Chondrocyte (in vitro differentiated cells): ENCODE results near the gene CD200. TPM values are rescaled to one million over a fixed set of nuclear protein-coding genes. Genes with fewer than 3 reads are reported as not detected.

Experiments used
- DNase-seq: peaks from one replicate; pipeline ENCODE4 v3.0.0; 2021; ENCODE audit warnings: mixed read lengths, low spot score
- H3K27ac Mint-ChIP-seq: one replicate; pipeline ENCODE4 v1.8.0; 2021; ENCODE audit warnings: mild to moderate bottlenecking, moderate library complexity, mixed read lengths; ENCODE audit not compliant: unreplicated experiment
- H3K27me3 Mint-ChIP-seq: 2 replicates; pipeline ENCODE4 v1.8.0; 2021; ENCODE audit warnings: low read depth, mixed read lengths
- H3K36me3 Mint-ChIP-seq: 2 replicates; pipeline ENCODE4 v1.8.0; 2021; ENCODE audit warnings: low read depth, mixed read lengths
- H3K4me1 Mint-ChIP-seq: 2 replicates; pipeline ENCODE4 v1.8.0; 2021; ENCODE audit warnings: low read depth, mild to moderate bottlenecking, mixed read lengths
- H3K4me3 Mint-ChIP-seq: one replicate; pipeline ENCODE4 v1.8.0; 2021; ENCODE audit warnings: mild to moderate bottlenecking, moderate library complexity, mixed read lengths; ENCODE audit not compliant: unreplicated experiment
- H3K9me3 Mint-ChIP-seq: 2 replicates; pipeline ENCODE4 v1.8.0; 2021; ENCODE audit warnings: low read depth, mixed read lengths
- CTCF ChIP-seq: fragments of 200-600 bp; sonication (generic); IDR thresholded peaks from 2 replicates; pipeline ENCODE4 v1.5.0; 2021; ENCODE audit warnings: antibody characterized with exemption, mild to moderate bottlenecking, moderate library complexity
- total RNA-seq: library from RNA; stranded (reverse); gene quantifications from 3 replicates; pipeline ENCODE4 v1.2.1, GENCODE V29; 2021

The CD200 gene
- total RNA-seq, 1 donor from 2014 or later: 1.7 TPM

- Mint-ChIP-seq H3K9me3 (no peaks in the 10 kb centered on the region), H3K36me3 (no peaks in the 10 kb centered on the region), H3K27ac (no peak overlapping the region), H3K27me3 (no peaks in the 10 kb centered on the region), H3K4me3 (no peak overlapping the region), H3K4me1 (no peaks in the 10 kb centered on the region)
- peak; percentile 53 for DNase-seq
- TF ChIP-seq CTCF: no peak
These were observed 30.7 kb upstream of the CD200 start for GRCh38 chr3:112302150-112302830.

GRCh38 chr3:112302881-112303763, 29.8 kb upstream of the CD200 start:
- H3K27me3 Mint-ChIP-seq: no peaks in the 10 kb centered on the region
- TF ChIP-seq CTCF: no peak
- no peak for DNase-seq
- H3K9me3 Mint-ChIP-seq: no peaks in the 10 kb centered on the region
- no peaks in the 10 kb centered on the region for H3K36me3 Mint-ChIP-seq
- H3K4me3 Mint-ChIP-seq: no peak overlapping the region
- H3K27ac Mint-ChIP-seq: no peak overlapping the region
- no peaks in the 10 kb centered on the region for H3K4me1 Mint-ChIP-seq

- no peaks in the 10 kb centered on the region for H3K36me3 Mint-ChIP-seq
- H3K4me3 Mint-ChIP-seq: no peak overlapping the region
- no peak for TF ChIP-seq CTCF
- no peaks in the 10 kb centered on the region for H3K9me3 Mint-ChIP-seq
- H3K4me1 Mint-ChIP-seq: no peaks in the 10 kb centered on the region
- no peak overlapping the region for H3K27ac Mint-ChIP-seq
- no peak for DNase-seq
- no peaks in the 10 kb centered on the region for H3K27me3 Mint-ChIP-seq
These were observed 29.1 kb upstream of the CD200 start for GRCh38 chr3:112303764-112304325.

- TF ChIP-seq CTCF: peak; percentile 68
- Mint-ChIP-seq H3K9me3 (no peaks in the 10 kb centered on the region), H3K4me1 (no peaks in the 10 kb centered on the region), H3K27me3 (no peaks in the 10 kb centered on the region), H3K27ac (no peak overlapping the region), H3K4me3 (no peak overlapping the region), H3K36me3 (no peaks in the 10 kb centered on the region)
- DNase-seq: no peak
These were observed 28.3 kb upstream of the CD200 start for GRCh38 chr3:112304611-112305010.

- no peak for TF ChIP-seq CTCF
- Mint-ChIP-seq H3K4me3 (no peak overlapping the region), H3K36me3 (no peaks in the 10 kb centered on the region), H3K27me3 (no peaks in the 10 kb centered on the region), H3K27ac (no peak overlapping the region), H3K4me1 (no peaks in the 10 kb centered on the region), H3K9me3 (no peaks in the 10 kb centered on the region)
- no peak for DNase-seq
These were observed 26.1 kb upstream of the CD200 start for GRCh38 chr3:112306825-112307224.
